SH-SY5Y (cell line): ENCODE results near the gene U2AF1L4.

Experiments
- GATA2 ChIP-seq: IDR thresholded peaks from 2 replicates; pipeline ENCODE4 v1.6.1; 2011; ENCODE audit warnings: mild to moderate bottlenecking, low read depth, low read length
- GATA3 ChIP-seq: IDR thresholded peaks from 2 replicates; pipeline ENCODE4 v1.6.1; 2011; ENCODE audit warnings: low read depth, mild to moderate bottlenecking, low read length, moderate library complexity

DNA sequence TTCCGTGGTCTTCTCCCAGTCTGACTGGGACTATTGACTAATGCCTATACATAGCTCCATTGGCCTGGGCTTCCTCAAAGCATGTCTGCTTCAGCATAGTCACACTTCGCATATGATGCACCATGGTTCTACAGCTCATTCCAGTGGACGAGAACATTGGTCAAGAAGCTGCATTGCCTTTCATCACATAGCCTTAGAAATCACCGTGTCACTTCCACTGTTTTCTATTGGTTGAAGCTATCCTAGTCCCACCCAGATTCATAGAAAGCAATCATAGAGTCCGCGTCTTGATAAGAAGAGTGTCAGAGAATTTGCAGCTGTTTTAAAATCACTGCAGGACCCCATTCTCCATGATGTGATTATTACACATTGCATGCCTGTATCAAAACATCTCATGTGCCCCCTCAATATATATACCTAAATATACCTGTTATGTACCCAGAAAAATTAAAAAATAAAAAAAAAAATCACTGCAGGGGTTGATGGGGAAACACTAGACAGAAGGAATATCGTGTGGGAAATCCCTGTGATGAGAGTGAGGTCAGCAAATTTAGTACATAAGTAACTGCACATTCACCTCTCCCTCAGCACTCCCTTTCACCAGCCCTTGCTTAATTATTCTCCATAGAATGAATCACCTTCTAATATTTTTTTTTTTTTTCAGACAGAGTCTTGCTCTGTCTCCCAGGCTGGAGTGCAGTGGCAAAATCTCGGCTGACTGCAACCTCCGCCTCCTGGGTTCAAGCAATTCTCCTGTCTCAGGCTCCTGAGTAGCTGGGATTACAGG is 28.0 kb upstream of the U2AF1L4 start:
- no peak for TF ChIP-seq GATA3
- TF ChIP-seq GATA2, result no peak
